ELF-1 (cell line): ENCODE data around the gene PDE3B.

Experiments used
- DNase-seq: peaks from one replicate; pipeline ENCODE4 v3.0.0-alpha.2; 2016; ENCODE audit warnings: low read depth, low spot score

Gene PDE3B

GRCh38 chr11:14884667-14885273 lies 241.2 kb downstream of the PDE3B start:
- no peak for DNase-seq

- no peak for DNase-seq
Measured at GRCh38 chr11:14886513-14886912, 242.9 kb downstream of the PDE3B start.

- peak; percentile 95 for DNase-seq
Measured at GRCh38 chr11:14891143-14892035, 247.8 kb downstream of the PDE3B start.

GRCh38 chr11:14892036-14892556 lies 248.5 kb downstream of the PDE3B start, which contains the start of gene CYP2R1:
CYP2R1 (minus strand) TSS chr11:14892231; CDS start chr11:14892205, 26 bp downstream.
- DNase-seq: peak; percentile 98

GRCh38 chr11:14892577-14892976 lies 249.0 kb downstream of the PDE3B start:
- DNase-seq: no peak

- no peak for DNase-seq
Measured at GRCh38 chr11:14894657-14895598, 251.3 kb downstream of the PDE3B start.

GRCh38 chr11:14898355-14898754 lies 254.8 kb downstream of the PDE3B start:
- no peak for DNase-seq

- DNase-seq: no peak
Measured at GRCh38 chr11:14898906-14899305, 255.3 kb downstream of the PDE3B start.

GRCh38 chr11:14902650-14903350 lies 259.2 kb downstream of the PDE3B start:
- DNase-seq: peak; percentile 3

GRCh38 chr11:14904745-14905103 lies 261.1 kb downstream of the PDE3B start:
- peak; percentile 86 for DNase-seq

- DNase-seq: peak; percentile 89
Measured at GRCh38 chr11:14905104-14906033, 261.8 kb downstream of the PDE3B start.

- peak; percentile 8 for DNase-seq
Measured at GRCh38 chr11:14906578-14906977, 263.0 kb downstream of the PDE3B start.

- DNase-seq: no peak
Measured at GRCh38 chr11:14906993-14907392, 263.4 kb downstream of the PDE3B start.

- DNase-seq: peak; percentile 83
Measured at GRCh38 chr11:14907411-14908213, 264.0 kb downstream of the PDE3B start.

GRCh38 chr11:14908214-14908880 lies 264.7 kb downstream of the PDE3B start:
- peak; percentile 11 for DNase-seq

GRCh38 chr11:14914536-14914935 lies 270.9 kb downstream of the PDE3B start:
- no peak for DNase-seq

GRCh38 chr11:14916403-14916802 lies 272.8 kb downstream of the PDE3B start:
- no peak for DNase-seq
